ENCODE measurements around the gene ESRRG.

ESRRG gene

GRCh38 chr1:216499581-216500272 is 223.5 kb downstream of the ESRRG start:
- DNase-seq = no peak

- no peak for DNase-seq
Observed at GRCh38 chr1:216498277-216498676, 225.0 kb downstream of the ESRRG start.

- no peak for DNase-seq
Observed at GRCh38 chr1:216485042-216485441, 238.2 kb downstream of the ESRRG start.

GRCh38 chr1:216483672-216484401 is 239.4 kb downstream of the ESRRG start:
- DNase-seq = no peak

- no peak for DNase-seq
Observed at GRCh38 chr1:216482620-216483019, 240.6 kb downstream of the ESRRG start.

- DNase-seq = no peak
Observed at GRCh38 chr1:216478238-216478637, 245.0 kb downstream of the ESRRG start.

- no peak for DNase-seq
Observed at GRCh38 chr1:216476341-216476740, 246.9 kb downstream of the ESRRG start.

GRCh38 chr1:216475659-216476276 is 247.5 kb downstream of the ESRRG start:
- no peak for DNase-seq

GRCh38 chr1:216466162-216466801 is 256.9 kb downstream of the ESRRG start:
- DNase-seq = no peak

GRCh38 chr1:216464489-216464888 is 258.7 kb downstream of the ESRRG start:
- no peak for DNase-seq

- no peak for DNase-seq
Observed at GRCh38 chr1:216462066-216462775, 261.0 kb downstream of the ESRRG start.

- DNase-seq = no peak
Observed at GRCh38 chr1:216461466-216461865, 261.8 kb downstream of the ESRRG start.

GRCh38 chr1:216459651-216460207 is 263.5 kb downstream of the ESRRG start:
- no peak for DNase-seq

GRCh38 chr1:216458812-216459211 is 264.4 kb downstream of the ESRRG start:
- no peak for DNase-seq

GRCh38 chr1:216457356-216457755 is 265.9 kb downstream of the ESRRG start:
- no peak for DNase-seq

- DNase-seq = no peak
Observed at GRCh38 chr1:216456682-216457081, 266.5 kb downstream of the ESRRG start.

- no peak for DNase-seq
Observed at GRCh38 chr1:216453777-216454176, 269.5 kb downstream of the ESRRG start.

All from NK-92 treated with Interleukin-12 subunit alpha and Interleukin-12 subunit beta, amount 100 ng/mL, for 24 hours (cell line).